Common myeloid progenitor, CD34-positive (primary cell): ENCODE results near the gene IL10.

Source experiments
- CTCF ChIA-PET: fragments of 350-600 bp; sonication (Branson Sonifier 250); formaldehyde crosslinking; loops from one replicate; lab custom pipeline; 2021; ENCODE audit warnings: antibody characterized with exemption; lab: Charles Lee
- POLR2A ChIA-PET: fragments of 350-600 bp; sonication (Branson Sonifier 250); formaldehyde crosslinking; loops from one replicate; lab custom pipeline; 2021; ENCODE audit warnings: antibody characterized with exemption; lab: Charles Lee
- DNase-seq, 3 donors: peaks; one replicate each; pipeline versions ENCODE4 v3.0.0 to v3.0.0-alpha.2; 2013
- H3K27ac ChIP-seq, 2 experiments: 1 replicate in 1 of 2; 2 replicates in 1 of 2; pipeline ENCODE4 v1.7.0; 2013; ENCODE audit warnings: inconsistent platforms in 2 of 2, low read length in 2 of 2, mild to moderate bottlenecking in 2 of 2, low read depth in 1 of 2, moderate library complexity in 1 of 2; ENCODE audit not compliant: severe bottlenecking in 2 of 2, insufficient read depth in 1 of 2, poor library complexity in 1 of 2
- H3K27me3 ChIP-seq, 5 experiments: replicated peaks in 2 of 5; 1 replicate in 3 of 5; 2 replicates in 2 of 5; pipeline versions ENCODE4 v1.6.1 to v1.7.0; 2013; ENCODE audit warnings: low read length in 4 of 5, mild to moderate bottlenecking in 2 of 5, moderate library complexity in 2 of 5, inconsistent platforms in 1 of 5; ENCODE audit not compliant: insufficient read depth in 5 of 5, control insufficient read depth in 4 of 5
- H3K36me3 ChIP-seq, 4 experiments: 1 replicate in 2 of 4; 2 replicates in 2 of 4; pipeline versions ENCODE4 v1.6.1 to v1.7.0; 2013; ENCODE audit warnings: low read length in 3 of 4, control low read depth in 1 of 4, mild to moderate bottlenecking in 1 of 4; ENCODE audit not compliant: control insufficient read depth in 4 of 4, insufficient read depth in 4 of 4
- H3K4me1 ChIP-seq, 4 experiments: 1 replicate in 3 of 4; 2 replicates in 1 of 4; pipeline versions ENCODE4 v1.6.1 to v1.7.1; 2013; ENCODE audit warnings: low read length in 3 of 4, mild to moderate bottlenecking in 3 of 4, control low read depth in 1 of 4, inconsistent platforms in 1 of 4, moderate library complexity in 1 of 4; ENCODE audit not compliant: control insufficient read depth in 4 of 4, insufficient read depth in 4 of 4; ENCODE audit errors: control extremely low read depth in 1 of 4
- H3K4me3 ChIP-seq, 7 experiments: 1 replicate in 4 of 7; 2 replicates in 3 of 7; pipeline versions ENCODE4 v1.5.1 to v1.7.0; 2013; ENCODE audit warnings: mild to moderate bottlenecking in 7 of 7, low read length in 6 of 7, moderate library complexity in 6 of 7, inconsistent platforms in 2 of 7, low read depth in 2 of 7, control low read depth in 1 of 7; ENCODE audit not compliant: insufficient read depth in 4 of 7, control insufficient read depth in 1 of 7; ENCODE audit errors: extremely low read depth in 1 of 7
- H3K9me3 ChIP-seq, 5 experiments: 1 replicate in 4 of 5; 2 replicates in 1 of 5; pipeline versions ENCODE4 v1.6.1 to v1.7.1; 2013; ENCODE audit warnings: low read length in 4 of 5, mild to moderate bottlenecking in 2 of 5, inconsistent platforms in 1 of 5, low read depth in 1 of 5, moderate library complexity in 1 of 5; ENCODE audit not compliant: control insufficient read depth in 4 of 5, insufficient read depth in 2 of 5; ENCODE audit errors: control extremely low read depth in 1 of 5
- whole genome bisulfite sequencing: methylation state at CpG from one replicate; pipeline ENCODE4 v1.1.5; 2013; ENCODE audit not compliant: insufficient coverage; 5-methylcytosine and 5-hydroxymethylcytosine counted together

IL10 gene

GRCh38 chr1:206757524-206758266 lies 14.6 kb downstream of the IL10 start:
- ChIA-PET CTCF (interaction anchor here (1.3 kb wide), 1 partner anchor 18 kb away, joined by 4 read pairs; no protein-coding TSS in a partner anchor), POLR2A (no interaction called here)
- WGBS = 48% methylated on average over 8 of the region's 13 CpGs
- no peak overlapping the region for H3K27ac ChIP-seq
- no peaks in the 10 kb centered on the region for H3K27me3 ChIP-seq
- peak in 2 of 3 donors; percentile 69 to 79 for DNase-seq
- peak overlapping the region in 1 of 7 experiments; percentile 16 for H3K4me3 ChIP-seq
- peaks cover 6 to 29% (median 10%) of the 10 kb centered on the region in 4 experiments for H3K4me1 ChIP-seq
- H3K9me3 ChIP-seq = peaks cover 0 to 5% (median 0%) of the 10 kb centered on the region in 5 experiments
- H3K36me3 ChIP-seq = no peaks in the 10 kb centered on the region

GRCh38 chr1:206754011-206754410 lies 18.3 kb downstream of the IL10 start:
- Histone ChIP-seq H3K27ac (no peak overlapping the region), H3K9me3 (peaks cover 0 to 5% (median 0%) of the 10 kb centered on the region in 5 experiments), H3K4me3 (no peak overlapping the region), H3K36me3 (no peaks in the 10 kb centered on the region), H3K4me1 (peaks cover 6 to 17% (median 10%) of the 10 kb centered on the region in 4 experiments), H3K27me3 (no peaks in the 10 kb centered on the region)
- POLR2A ChIA-PET = no interaction called here
- DNase-seq = no peak
- CTCF ChIA-PET = interaction anchor here (1.4 to 2.7 kb wide), 2 partner anchors 14 to 19 kb away, joined by 3 to 10 read pairs; no protein-coding TSS in a partner anchor
- WGBS = 88% methylated on average over 1 of the region's 1 CpG

- Histone ChIP-seq H3K9me3 (peaks cover 0 to 5% (median 0%) of the 10 kb centered on the region in 5 experiments), H3K36me3 (no peaks in the 10 kb centered on the region), H3K4me3 (no peak overlapping the region), H3K4me1 (peaks cover 6 to 17% (median 10%) of the 10 kb centered on the region in 4 experiments), H3K27ac (no peak overlapping the region), H3K27me3 (no peaks in the 10 kb centered on the region)
- ChIA-PET POLR2A (no interaction called here), CTCF (interaction anchor here (0.9 to 2.7 kb wide), 4 partner anchors 8 to 292 kb away, joined by 3 to 10 read pairs (median 4); no protein-coding TSS in a partner anchor)
- no CpG with 5 or more reads among the region's 3 CpGs for WGBS
- DNase-seq = peak in 2 of 3 donors; percentile 47 to 51
These were observed 19.2 kb downstream of the IL10 start for GRCh38 chr1:206753141-206753540.

- no peaks in the 10 kb centered on the region for H3K27me3 ChIP-seq
- H3K4me1 ChIP-seq = peaks cover under 1 to 11% (median 3%) of the 10 kb centered on the region in 4 experiments
- H3K36me3 ChIP-seq = no peaks in the 10 kb centered on the region
- no peak overlapping the region for H3K27ac ChIP-seq
- DNase-seq = no peak
- ChIA-PET CTCF (interaction anchor here (0.7 to 2.7 kb wide), 4 partner anchors 9 to 293 kb away, joined by 3 to 10 read pairs (median 4); no protein-coding TSS in a partner anchor), POLR2A (no interaction called here)
- H3K9me3 ChIP-seq = peaks cover 0 to 5% (median 0%) of the 10 kb centered on the region in 5 experiments
- 90% methylated on average over 2 of the region's 2 CpGs for WGBS
- no peak overlapping the region for H3K4me3 ChIP-seq
These were observed 19.8 kb downstream of the IL10 start for GRCh38 chr1:206752481-206752880.

- WGBS = 91% methylated on average over 4 of the region's 5 CpGs
- CTCF ChIA-PET = interaction anchor here (0.7 kb wide), 1 partner anchor 10 kb away, joined by 3 read pairs; no protein-coding TSS in a partner anchor
- Histone ChIP-seq H3K27ac (no peak overlapping the region), H3K4me3 (no peak overlapping the region), H3K9me3 (peaks cover 0 to 5% (median 0%) of the 10 kb centered on the region in 5 experiments), H3K27me3 (no peaks in the 10 kb centered on the region), H3K4me1 (peaks cover 0 to 6% (median 0%) of the 10 kb centered on the region in 4 experiments), H3K36me3 (no peaks in the 10 kb centered on the region)
- DNase-seq = no peak
- POLR2A ChIA-PET = interaction anchor here (0.6 kb wide), 1 partner anchor 106 kb away, joined by 3 read pairs; no protein-coding TSS in a partner anchor
These were observed 20.4 kb downstream of the IL10 start for GRCh38 chr1:206751891-206752290.

GRCh38 chr1:206748348-206749030 lies 23.8 kb downstream of the IL10 start:
- ChIA-PET CTCF (interaction anchor here (0.7 to 2.4 kb wide), 9 partner anchors 13 to 185 kb away, joined by 3 to 11 read pairs (median 4); partner anchors contain the start of gene IL19), POLR2A (no interaction called here)
- Histone ChIP-seq H3K4me1 (peaks cover 0 to 6% (median 0%) of the 10 kb centered on the region in 4 experiments), H3K27me3 (no peaks in the 10 kb centered on the region), H3K27ac (no peak overlapping the region), H3K9me3 (no peaks in the 10 kb centered on the region), H3K36me3 (no peaks in the 10 kb centered on the region), H3K4me3 (no peak overlapping the region)
- WGBS = 100% methylated on average over 2 of the region's 3 CpGs
- no peak for DNase-seq
